HG02981 (cell line): ENCODE measurements around the gene PRRX1.

Experiments
- ATAC-seq: cut with Tn5 transposase; IDR thresholded peaks from one replicate; pipeline ENCODE4 v1.9.1; 2021; ENCODE audit warnings: mild to moderate bottlenecking, moderate library complexity; ENCODE audit not compliant: unreplicated experiment

Gene PRRX1

DNA sequence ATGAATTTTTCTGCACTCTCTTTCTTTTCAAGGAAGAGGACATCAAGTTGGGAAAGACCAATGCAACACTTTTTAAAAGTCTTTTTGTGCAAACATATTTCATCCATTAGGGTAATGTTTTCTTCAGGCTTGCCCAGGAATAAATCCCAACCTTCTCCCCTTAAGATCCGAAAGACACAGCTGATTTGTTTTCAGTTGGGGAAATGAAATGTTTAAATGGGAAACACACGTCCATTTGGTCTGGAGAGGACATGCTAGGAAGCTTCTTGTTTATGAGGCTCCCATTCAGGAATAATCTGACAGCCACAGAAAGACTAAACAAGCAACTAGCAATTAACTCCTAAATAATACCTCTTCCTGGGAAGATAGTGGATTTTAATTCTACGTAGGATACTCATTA, 91.9 kb downstream of the PRRX1 start:
- no peak for ATAC-seq

DNA sequence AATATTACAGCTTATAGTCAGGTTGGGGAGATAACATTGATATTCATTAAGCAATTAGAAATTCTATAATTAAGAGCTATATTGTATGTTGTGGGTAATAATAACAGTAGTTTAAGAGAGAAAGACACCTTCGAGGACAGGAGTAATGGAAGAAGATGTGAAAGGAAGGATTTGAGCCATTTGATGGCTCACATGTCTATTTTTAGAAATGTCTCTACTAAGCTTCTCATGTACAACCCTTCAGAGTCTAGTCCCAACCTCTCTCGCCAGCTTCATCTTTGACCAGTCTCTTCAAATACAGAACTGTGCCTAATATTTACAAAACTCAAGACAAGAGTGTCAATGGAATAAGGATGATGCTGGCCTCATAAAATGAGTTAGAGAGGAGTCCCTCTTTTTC, 95.1 kb downstream of the PRRX1 start:
- ATAC-seq = no peak

DNA sequence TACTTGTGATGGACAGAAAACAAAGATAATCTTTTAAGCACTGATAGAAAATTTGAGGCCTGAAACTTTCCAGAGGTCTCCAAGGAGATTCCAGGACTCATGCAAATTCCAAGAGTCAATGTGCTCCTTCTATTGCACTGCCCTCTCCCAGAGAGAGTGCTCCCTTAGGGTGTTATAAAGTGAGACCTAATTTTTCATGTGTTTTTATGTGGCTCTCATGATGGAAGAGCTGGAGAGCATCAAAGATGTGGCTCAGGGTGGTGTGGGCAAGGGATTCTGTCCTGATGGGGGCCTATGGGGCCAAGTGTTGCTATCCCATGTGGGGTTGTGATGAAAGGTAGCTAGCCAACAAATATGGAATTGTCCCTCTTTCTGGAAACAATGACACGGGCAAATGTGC, 101.3 kb downstream of the PRRX1 start:
- ATAC-seq = no peak

DNA sequence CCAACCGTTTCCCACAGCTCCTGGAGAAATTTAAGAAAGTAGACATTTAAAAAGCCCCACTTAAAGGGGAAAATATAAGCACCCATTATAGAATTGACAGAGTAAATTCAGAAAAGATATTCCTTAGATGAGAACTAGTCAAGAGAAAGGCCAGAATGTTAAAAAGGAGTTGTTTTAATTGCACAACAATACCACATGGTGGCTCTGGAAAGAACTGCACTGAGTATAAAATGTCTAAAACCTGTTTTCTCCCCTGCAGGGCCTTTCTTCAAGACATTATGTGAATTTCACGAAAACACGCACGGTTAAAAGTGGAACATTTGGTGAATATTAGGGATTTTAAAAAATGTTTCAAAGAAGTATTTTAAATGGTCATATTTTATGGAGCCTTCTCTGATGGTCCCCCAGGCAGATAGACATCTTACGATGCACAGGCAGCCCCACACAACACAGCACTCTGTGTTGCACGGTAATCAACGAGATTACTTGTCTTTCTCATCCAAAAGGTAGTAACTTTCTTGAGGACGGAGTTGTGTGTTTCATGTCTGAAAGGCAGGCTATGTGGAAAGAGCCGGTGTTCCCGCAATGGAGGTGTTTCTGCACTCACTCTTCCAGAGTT, 101.9 kb downstream of the PRRX1 start:
- no peak for ATAC-seq

DNA sequence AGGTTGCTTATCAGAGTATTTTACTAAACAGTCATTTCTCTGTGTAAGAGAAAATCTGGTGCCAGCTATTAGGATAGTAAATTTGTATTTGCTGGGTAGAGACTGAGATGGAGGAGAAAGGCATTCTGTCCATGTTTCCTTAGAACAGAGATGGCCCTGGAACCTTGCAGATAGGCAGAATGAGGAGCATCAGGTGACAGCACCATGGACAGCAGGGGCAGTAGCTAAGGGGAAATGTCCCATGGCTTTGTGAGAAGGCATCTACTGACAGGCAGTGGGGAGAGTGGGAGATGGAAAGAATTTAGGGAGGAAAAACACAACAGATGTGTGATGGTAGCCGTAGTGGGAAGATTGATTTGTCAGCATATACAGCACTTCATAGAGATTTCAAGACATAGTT, 105.0 kb downstream of the PRRX1 start:
- no peak for ATAC-seq

DNA sequence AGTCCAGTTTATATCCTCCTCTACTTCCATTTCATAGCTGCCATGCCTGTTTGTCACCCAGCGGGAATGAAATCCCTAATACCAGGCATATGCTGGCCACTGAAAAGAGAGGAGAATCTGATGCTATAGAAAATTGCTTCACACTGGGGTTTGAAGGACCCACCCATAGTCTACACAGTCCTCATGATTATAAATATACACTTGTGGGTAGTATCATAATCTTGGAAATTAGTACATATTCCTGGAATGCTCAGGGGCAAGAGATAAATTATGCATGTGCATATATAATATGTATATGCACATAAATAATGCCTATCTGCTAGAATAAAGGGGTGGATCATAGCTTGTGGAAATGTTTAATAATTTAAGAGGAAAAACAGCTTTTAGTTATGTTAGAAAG, 105.8 kb downstream of the PRRX1 start:
- no peak for ATAC-seq

DNA sequence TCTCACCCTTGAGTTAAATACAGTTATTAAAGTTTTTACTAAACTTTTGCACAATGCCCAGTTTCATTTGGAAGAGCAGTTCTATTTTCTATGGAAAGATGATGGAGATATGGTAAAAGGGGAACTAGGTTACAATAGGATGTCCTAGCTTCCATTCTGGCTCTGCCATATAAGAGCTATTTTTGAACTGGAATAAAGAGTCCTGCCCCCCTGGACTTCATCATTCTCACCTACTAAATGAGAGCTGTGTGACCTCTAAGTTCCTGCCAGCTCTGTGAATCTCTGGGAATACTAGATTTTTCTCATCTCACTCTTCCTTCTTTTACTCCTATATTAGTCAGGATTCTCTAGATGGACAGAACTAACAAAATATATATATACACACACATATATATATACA, 106.3 kb downstream of the PRRX1 start:
- no peak for ATAC-seq

DNA sequence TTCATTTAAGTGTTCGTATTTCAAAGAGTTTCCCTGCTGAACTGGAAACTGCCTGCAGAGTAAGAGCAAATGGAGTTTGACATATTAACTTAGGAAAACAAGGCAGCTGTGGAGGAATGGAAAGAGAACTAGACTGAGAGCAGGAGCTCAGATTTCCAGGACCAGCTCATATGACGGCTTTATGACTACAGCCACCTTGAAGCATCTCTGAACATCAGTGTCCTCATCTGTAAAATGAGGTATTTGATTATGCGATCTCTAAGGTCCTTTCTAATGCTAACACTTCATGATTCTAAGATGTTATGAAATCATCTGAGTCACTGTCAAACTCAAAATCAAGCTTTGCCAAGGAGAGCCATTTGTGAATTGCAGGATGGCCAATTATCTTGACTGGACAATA, 112.3 kb downstream of the PRRX1 start:
- ATAC-seq = no peak

DNA sequence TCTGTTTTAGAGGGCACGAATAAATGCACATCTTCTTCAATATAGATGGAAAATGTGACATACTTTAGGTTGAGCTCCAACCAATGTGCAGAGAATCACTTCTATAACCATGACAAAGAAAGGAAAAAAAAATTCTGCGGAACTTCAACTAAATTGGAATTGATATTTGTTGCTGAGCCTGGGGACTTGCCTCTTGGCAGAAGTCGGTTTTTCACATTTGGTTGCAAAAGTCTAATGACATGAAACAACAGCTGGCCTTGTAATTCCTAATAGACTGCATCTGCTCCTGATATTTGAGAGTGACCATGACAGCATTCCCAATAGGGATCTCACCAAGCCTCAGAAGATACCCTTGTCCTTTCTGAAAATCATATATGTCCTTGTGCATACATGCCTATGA, 112.8 kb downstream of the PRRX1 start:
- ATAC-seq = no peak
